ENCODE measurements around the gene IMMP2L.

DNA sequence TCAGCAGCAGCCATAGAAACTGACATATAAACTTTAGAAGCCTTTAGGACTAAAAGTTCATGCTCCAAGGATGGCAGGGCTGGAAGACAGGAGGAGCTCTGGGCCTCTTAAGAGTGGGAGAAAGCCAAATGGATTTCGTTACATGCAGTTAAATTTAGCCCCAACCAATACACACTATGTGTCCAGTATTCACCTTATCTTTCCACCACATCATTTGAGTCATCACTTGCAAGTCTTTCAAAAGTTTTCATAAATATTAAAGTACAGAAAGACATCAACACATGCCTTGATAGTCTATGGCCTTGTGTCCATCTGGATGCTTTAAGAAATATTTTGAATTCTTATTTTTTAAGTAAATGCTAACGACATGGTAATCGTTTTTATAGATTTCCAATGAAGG lies 863.7 kb downstream of the IMMP2L start:
- TF ChIP-seq EZH2 (IDR thresholded peaks at IDR 0.05; ENCODE audit: insufficient read depth, poor library complexity, severe bottlenecking) (no peak), EZH2phosphoT487 (IDR thresholded peaks at IDR 0.05; ENCODE audit: insufficient read depth, low read depth) (no peak)

All from GM23248 (cell line).